Coronary artery (tissue), 2 donors: ENCODE results near the gene SUMF1.

Source experiments
- DNase-seq: peaks from one replicate; pipeline ENCODE4 v3.0.0-alpha.2; 2017; ENCODE audit warnings: low spot score
- H3K27ac ChIP-seq, 2 donors: fragments of 200-600 bp; sonication (generic); one replicate each; pipeline ENCODE4 v1.5.1; 2016 to 2019
- H3K4me3 ChIP-seq: fragments of 200-600 bp; sonication (generic); 2 replicates; pipeline ENCODE4 v1.5.1; 2016; ENCODE audit warnings: mild to moderate bottlenecking, moderate library complexity
- CTCF ChIP-seq: fragments of 200-600 bp; sonication (generic); IDR thresholded peaks from one replicate; pipeline ENCODE4 v1.5.1; 2019; ENCODE audit warnings: antibody characterized with exemption

The SUMF1 gene

GRCh38 chr3:4425055-4425454 lies 42.0 kb downstream of the SUMF1 start:
- TF ChIP-seq CTCF, result no peak
- Histone ChIP-seq H3K4me3 (no peak overlapping the region), H3K27ac (no peak overlapping the region)
- no peak for DNase-seq

GRCh38 chr3:4421121-4421520 lies 45.9 kb downstream of the SUMF1 start:
- no peak overlapping the region for H3K27ac ChIP-seq
- no peak overlapping the region for H3K4me3 ChIP-seq
- TF ChIP-seq CTCF, result no peak
- no peak for DNase-seq

- TF ChIP-seq CTCF, result no peak
- Histone ChIP-seq H3K27ac (no peak overlapping the region), H3K4me3 (no peak overlapping the region)
- DNase-seq, result no peak
Observed at GRCh38 chr3:4419920-4420319, 47.1 kb downstream of the SUMF1 start.

GRCh38 chr3:4419386-4419785 lies 47.7 kb downstream of the SUMF1 start:
- H3K27ac ChIP-seq, result peak overlapping the region in 1 of 2 donors; percentile 67
- no peak for TF ChIP-seq CTCF
- DNase-seq, result no peak
- H3K4me3 ChIP-seq, result no peak overlapping the region

- DNase-seq, result no peak
- TF ChIP-seq CTCF, result no peak
- H3K27ac ChIP-seq, result peak overlapping the region; percentile 67 to 72
- H3K4me3 ChIP-seq, result no peak overlapping the region
Observed at GRCh38 chr3:4418156-4418555, 48.9 kb downstream of the SUMF1 start.

GRCh38 chr3:4417449-4417848 lies 49.6 kb downstream of the SUMF1 start:
- DNase-seq, result no peak

More at GRCh38 chr3:4417449-4417848, 49.6 kb downstream of the SUMF1 start:
- no peak overlapping the region for H3K4me3 ChIP-seq
- no peak for TF ChIP-seq CTCF
- H3K27ac ChIP-seq, result peak overlapping the region; percentile 67 to 72
